WI38 (cell line): ENCODE results near the gene ZFP36L1.
"Not testable (repeated sequence)": the region's sequence is repeated elsewhere in the genome, so short reads cannot be mapped to it uniquely, and the experiment has no call there.

Experiments
- H3K4me3 ChIP-seq: 2 replicates; pipeline ENCODE4 v1.5.1; 2011; ENCODE audit warnings: low read depth, mild to moderate bottlenecking, control low read depth, low read length
- TF ChIP-seq, protein P1 (sequence below): IDR thresholded peaks from 2 replicates; pipeline ENCODE4 v1.5.1; 2012; ENCODE audit warnings: low read depth, mild to moderate bottlenecking, control low read depth, low read length

Gene ZFP36L1

DNA sequence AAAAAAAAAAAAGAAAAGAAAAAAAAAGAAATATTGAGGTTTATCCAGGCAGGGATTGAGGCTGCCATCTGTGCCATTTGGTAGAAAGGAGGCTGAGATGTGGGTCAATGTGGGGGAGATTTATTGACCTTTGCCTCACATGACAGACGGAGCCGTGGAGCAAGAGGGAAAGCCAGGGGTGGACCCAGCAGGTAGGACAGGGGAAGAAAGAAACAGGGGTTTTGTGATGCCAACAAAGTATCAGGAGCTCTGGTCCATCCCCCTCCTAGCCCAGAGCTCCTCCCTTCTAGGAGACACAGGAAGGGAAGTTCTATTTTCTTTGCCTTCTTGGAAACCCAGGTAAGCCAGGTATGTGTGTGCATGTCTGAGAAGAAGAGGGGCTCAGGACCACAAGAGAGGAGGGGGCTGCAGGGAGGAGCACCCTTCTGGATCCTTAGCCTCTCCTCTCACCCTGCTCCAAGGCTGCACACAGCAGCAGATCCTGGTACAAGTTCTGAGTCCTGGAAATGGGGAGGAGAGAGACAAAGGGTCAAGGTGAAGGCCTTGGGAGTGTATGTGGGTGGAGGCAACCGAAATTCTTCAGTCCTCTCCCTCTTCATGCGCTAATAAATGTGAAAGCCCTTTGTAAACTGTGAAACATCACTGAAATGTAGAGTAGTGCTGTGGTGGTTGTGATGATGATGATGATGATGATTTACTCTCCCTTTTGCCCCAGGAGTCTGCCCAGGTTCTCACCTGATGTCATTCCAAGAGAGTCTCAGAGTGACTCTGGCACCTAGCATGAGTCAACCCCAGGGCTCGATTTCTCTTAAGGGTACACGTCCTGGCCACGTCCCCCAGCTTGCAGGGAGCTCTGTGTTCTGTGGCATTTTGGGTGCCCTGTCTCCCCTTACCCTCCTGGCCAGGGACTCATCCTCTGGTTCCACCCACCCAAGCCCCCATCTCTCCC lies 26.3 kb downstream of the ZFP36L1 start:
- H3K4me3 ChIP-seq = no peak overlapping the region
- TF ChIP-seq, protein P1, sequence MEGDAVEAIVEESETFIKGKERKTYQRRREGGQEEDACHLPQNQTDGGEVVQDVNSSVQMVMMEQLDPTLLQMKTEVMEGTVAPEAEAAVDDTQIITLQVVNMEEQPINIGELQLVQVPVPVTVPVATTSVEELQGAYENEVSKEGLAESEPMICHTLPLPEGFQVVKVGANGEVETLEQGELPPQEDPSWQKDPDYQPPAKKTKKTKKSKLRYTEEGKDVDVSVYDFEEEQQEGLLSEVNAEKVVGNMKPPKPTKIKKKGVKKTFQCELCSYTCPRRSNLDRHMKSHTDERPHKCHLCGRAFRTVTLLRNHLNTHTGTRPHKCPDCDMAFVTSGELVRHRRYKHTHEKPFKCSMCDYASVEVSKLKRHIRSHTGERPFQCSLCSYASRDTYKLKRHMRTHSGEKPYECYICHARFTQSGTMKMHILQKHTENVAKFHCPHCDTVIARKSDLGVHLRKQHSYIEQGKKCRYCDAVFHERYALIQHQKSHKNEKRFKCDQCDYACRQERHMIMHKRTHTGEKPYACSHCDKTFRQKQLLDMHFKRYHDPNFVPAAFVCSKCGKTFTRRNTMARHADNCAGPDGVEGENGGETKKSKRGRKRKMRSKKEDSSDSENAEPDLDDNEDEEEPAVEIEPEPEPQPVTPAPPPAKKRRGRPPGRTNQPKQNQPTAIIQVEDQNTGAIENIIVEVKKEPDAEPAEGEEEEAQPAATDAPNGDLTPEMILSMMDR = no peak

DNA sequence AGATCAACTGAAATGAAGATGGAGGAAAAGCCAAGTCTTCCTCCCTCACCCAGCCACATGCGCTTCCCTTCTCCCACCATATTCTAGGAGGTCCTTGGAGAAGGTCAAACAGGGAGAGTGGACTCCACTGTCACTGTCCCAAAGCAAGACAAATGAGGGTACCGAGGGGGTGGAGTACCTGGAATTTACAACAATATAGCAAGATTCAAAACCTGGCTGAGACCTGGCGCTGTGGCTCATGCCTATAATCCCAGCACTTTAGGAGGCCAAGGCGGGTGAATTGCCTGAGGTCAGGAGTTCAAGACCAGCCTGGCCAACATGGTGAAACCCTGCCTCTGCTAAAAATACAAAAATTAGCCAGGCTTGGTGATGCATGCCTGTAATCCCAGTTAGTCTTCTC lies 29.0 kb downstream of the ZFP36L1 start:
- H3K4me3 ChIP-seq = not testable (repeated sequence)

DNA sequence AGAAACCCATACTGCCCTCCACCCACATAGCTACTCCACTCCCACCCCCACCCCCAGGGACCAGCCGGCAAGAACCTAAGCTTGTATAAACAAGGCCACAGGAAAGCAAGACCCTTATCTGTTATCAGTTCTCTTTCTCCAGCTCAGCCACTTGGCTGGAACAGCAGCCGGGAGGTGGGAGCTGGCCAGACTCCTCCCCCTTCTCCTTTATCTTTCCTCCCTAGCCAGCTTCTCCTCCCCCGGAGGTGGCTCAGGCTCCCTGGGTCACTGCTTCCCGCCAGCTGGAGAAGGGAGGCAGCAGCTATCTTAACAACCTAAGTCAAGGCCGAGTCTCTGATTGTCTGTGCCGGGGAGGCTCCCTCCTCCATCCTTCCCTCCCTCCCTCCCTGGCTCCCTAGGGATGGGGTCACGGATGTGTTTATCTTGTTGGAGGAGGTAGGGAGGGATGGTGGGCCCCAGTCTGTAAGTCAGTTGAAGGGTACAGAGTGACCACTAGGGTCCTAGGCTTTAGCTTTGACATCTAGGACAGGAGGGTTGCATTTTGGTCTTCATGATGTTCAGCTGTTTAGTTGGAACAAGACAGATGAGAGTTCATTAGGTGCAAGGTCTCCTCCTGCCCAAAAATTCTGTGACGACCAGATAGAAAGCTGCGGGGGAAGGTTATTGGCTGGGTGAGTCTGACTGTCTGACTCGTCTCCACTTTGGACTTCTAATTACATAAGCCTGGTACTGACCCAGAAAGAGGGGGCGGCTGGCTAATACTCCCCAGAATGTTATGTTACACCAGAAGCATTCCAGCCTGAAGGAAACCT lies 29.7 kb downstream of the ZFP36L1 start:
- TF ChIP-seq, protein P1 = no peak
- no peak overlapping the region for H3K4me3 ChIP-seq

DNA sequence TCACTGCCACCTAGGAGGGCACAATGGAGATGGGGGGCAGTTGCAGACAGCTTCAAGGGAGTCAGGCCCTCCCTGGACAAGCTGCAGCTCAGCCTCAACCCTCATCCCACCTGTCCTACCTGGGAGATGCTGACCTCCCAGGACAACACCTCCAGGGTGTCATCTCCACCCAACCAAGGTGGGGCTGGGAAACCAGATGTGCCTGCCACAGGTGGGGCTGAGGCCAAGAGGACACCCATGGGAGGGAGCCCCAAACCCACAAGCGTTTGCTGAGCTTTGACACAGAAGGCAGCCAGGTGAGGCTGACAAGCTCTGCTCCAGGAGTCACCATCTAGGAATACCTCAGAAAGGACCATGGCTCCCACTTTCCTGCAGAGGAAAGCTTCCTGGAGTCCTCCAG lies 31.5 kb downstream of the ZFP36L1 start:
- TF ChIP-seq, protein P1 = no peak
- H3K4me3 ChIP-seq = no peak overlapping the region

DNA sequence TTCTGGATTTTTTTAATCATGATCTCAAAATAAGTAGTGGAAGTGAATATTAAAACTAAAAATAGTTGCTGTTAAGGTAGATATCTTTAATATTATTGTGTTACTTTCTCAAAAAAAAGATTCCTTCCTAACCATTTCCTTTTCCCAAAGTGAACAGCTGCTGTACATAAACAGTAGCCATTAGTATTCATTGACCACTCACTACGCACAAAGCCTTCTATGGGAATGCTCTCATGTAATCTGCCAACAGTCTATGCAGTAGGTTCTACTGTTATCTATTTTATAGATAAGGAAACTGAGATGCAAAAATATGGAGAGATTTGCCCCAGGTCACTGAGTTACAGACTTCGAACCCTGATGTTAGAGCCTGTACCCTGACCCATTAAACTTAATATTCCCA lies 32.1 kb downstream of the ZFP36L1 start:
- H3K4me3 ChIP-seq = no peak overlapping the region
- TF ChIP-seq, protein P1 = no peak

DNA sequence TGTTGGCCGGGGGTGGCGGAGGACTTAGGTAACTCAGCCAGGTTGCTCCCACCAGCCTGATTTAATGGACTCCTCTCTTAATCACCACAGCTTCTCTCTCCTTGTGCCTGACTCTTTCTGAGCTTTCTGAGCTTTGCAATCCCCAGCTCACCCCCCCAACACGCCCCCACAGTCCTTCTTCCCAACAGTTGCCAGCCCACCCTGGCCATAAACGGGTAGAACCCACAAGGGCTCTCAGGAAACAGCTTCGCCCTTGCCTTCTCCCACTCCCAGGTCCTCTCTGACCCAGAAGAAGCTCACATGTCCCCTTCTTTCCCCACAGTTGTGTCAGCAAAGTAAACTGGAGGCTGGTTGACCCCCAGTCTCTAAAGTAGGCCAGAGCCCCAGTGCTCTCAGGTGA lies 32.9 kb downstream of the ZFP36L1 start:
- H3K4me3 ChIP-seq = no peak overlapping the region
- TF ChIP-seq, protein P1 = no peak

DNA sequence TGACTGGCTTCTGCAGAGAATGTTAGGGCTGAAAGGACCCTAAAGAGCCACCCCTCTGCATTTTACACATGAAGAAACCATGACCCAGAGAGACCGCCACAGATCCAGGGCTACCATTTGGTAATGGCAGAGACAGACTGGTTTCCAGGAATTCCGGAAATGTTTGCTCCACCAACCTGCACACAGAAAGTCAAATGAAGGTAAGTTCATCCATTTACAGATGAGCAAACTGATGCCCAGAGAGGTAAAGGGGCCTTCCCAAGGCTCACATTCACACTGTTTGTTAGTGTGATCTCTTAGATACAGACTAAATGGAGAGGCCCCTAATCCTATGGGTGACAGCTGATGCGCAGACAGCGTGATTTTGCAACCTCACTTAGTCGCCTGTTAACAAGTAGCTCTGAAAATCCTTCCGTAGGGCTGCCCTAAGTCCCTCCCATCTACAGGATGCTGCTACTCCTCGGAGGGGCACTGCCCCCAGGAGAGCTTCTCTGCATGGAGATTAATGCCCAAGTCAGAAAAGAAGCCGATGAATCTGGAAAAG lies 33.8 kb downstream of the ZFP36L1 start:
- TF ChIP-seq, protein P1 = no peak
- H3K4me3 ChIP-seq = no peak overlapping the region
